Activated naive CD4-positive, alpha-beta T cell treated with anti-CD3 and anti-CD28 coated beads for 36 hours (primary cell): ENCODE results near the gene KPNA6. TPM values are rescaled to one million over a fixed set of nuclear protein-coding genes. Genes with fewer than 3 reads are reported as not detected.
A peak's percentile ranks its signal among the peaks of the same experiment; 100 is the strongest.
"Not testable (repeated sequence)": the region's sequence is repeated elsewhere in the genome, so short reads cannot be mapped to it uniquely, and the experiment has no call there.

Experiments used
- CTCF ChIA-PET: fragments of 350-600 bp; sonication (Branson Sonifier 250); formaldehyde crosslinking; loops from one replicate; lab custom pipeline; 2021; ENCODE audit warnings: antibody characterized with exemption; lab: Charles Lee
- DNase-seq: peaks from one replicate; pipeline ENCODE4 v3.0.0-alpha.2; 2020
- H3K27ac Mint-ChIP-seq: one replicate; pipeline ENCODE4 v1.8.0; 2021; ENCODE audit warnings: mild to moderate bottlenecking, mixed read lengths
- H3K27me3 Mint-ChIP-seq: one replicate; pipeline ENCODE4 v1.8.0; 2021; ENCODE audit warnings: low read depth, mixed read lengths
- H3K36me3 Mint-ChIP-seq: one replicate; pipeline ENCODE4 v1.8.0; 2021; ENCODE audit warnings: low read depth, mixed read lengths
- H3K4me1 Mint-ChIP-seq: one replicate; pipeline ENCODE4 v1.8.0; 2021; ENCODE audit warnings: low read depth, mixed read lengths
- H3K4me3 Mint-ChIP-seq: one replicate; pipeline ENCODE4 v1.8.0; 2021; ENCODE audit warnings: mild to moderate bottlenecking, moderate library complexity, mixed read lengths
- H3K9me3 Mint-ChIP-seq: one replicate; pipeline ENCODE4 v1.8.0; 2021; ENCODE audit warnings: mixed read lengths
- intact Hi-C: fragments of 100-400 bp; cut with micrococcal nuclease; formaldehyde crosslinking; loops from one replicate; pipeline ENCODE4 v1.15.1; 2023
- total RNA-seq, 2 experiments: library from RNA; stranded (reverse); gene quantifications; one replicate each; pipeline ENCODE4 v1.2.3, GENCODE V29; 2021

Gene KPNA6
- 10 to 100 TPM; 74.5 to 75.0 TPM for total RNA-seq

GRCh38 chr1:32107742-32108661, at the start of gene KPNA6:
Gene KPNA6, plus strand, starts transcription at chr1:32108056. Its CDS starts 75 bp downstream, at chr1:32108131.
- no peaks in the 10 kb centered on the region for H3K9me3 Mint-ChIP-seq
- H3K4me3 Mint-ChIP-seq: peak within 1 kb of the TSS; percentile 99
- intact Hi-C loops: loop anchor here (1.0 to 5.0 kb wide), 4 partner anchors 36 to 544 kb away; partner anchors contain the start of genes RBBP4, TMEM39B, TXLNA and ZBTB8OS
- CTCF ChIA-PET: interaction anchor here (0.5 to 2.3 kb wide), 13 partner anchors 10 to 263 kb away, joined by 3 to 12 read pairs (median 3); no protein-coding TSS in a partner anchor
- peaks cover 42% of the 10 kb centered on the region for H3K4me1 Mint-ChIP-seq
- peak; percentile 97 for DNase-seq
- peaks cover 4% of the 10 kb centered on the region for H3K36me3 Mint-ChIP-seq
- no peaks in the 10 kb centered on the region for H3K27me3 Mint-ChIP-seq
- peak within 1 kb of the TSS; percentile 94 for H3K27ac Mint-ChIP-seq

- peaks cover 2% of the 10 kb centered on the region for H3K4me1 Mint-ChIP-seq
- H3K36me3 Mint-ChIP-seq: peaks cover 15% of the 10 kb centered on the region
- no peaks in the 10 kb centered on the region for H3K27me3 Mint-ChIP-seq
- CTCF ChIA-PET: interaction anchor here (0.8 to 1.1 kb wide), 3 partner anchors 11 to 47 kb away, joined by 3 read pairs; no protein-coding TSS in a partner anchor
- no peak for DNase-seq
- no peaks in the 10 kb centered on the region for H3K9me3 Mint-ChIP-seq
- H3K4me3 Mint-ChIP-seq: no peak overlapping the region
- intact Hi-C loops: loop anchor here (5.0 kb wide), 1 partner anchor 244 kb away; the partner anchor contains the start of gene SPOCD1
- peak overlapping the region; percentile 30 for H3K27ac Mint-ChIP-seq
Observed at GRCh38 chr1:32060914-32061313, 46.9 kb upstream of the KPNA6 start.

GRCh38 chr1:32062867-32063230, 45.0 kb upstream of the KPNA6 start:
- intact Hi-C loops: loop anchor here (5.0 kb wide), 1 partner anchor 246 kb away; the partner anchor contains the start of gene SPOCD1
- Mint-ChIP-seq H3K27ac (peak overlapping the region; percentile 61), H3K9me3 (no peaks in the 10 kb centered on the region), H3K4me1 (peaks cover 9% of the 10 kb centered on the region), H3K27me3 (no peaks in the 10 kb centered on the region), H3K4me3 (no peak overlapping the region), H3K36me3 (peaks cover 11% of the 10 kb centered on the region)
- no peak for DNase-seq
- CTCF ChIA-PET: interaction anchor here (0.6 to 2.0 kb wide), 15 partner anchors 9 to 412 kb away, joined by 3 to 13 read pairs (median 3); partner anchors contain the start of gene TMEM39B

GRCh38 chr1:32063261-32063681, 44.6 kb upstream of the KPNA6 start:
- intact Hi-C loops: loop anchor here (5.0 kb wide), 1 partner anchor 246 kb away; the partner anchor contains the start of gene SPOCD1
- H3K9me3 Mint-ChIP-seq: no peaks in the 10 kb centered on the region

GRCh38 chr1:32065613-32066488, 42.0 kb upstream of the KPNA6 start:
- CTCF ChIA-PET: interaction anchor here (0.6 to 1.4 kb wide), 4 partner anchors 10 to 352 kb away, joined by 3 to 5 read pairs (median 3); no protein-coding TSS in a partner anchor
- H3K9me3 Mint-ChIP-seq, H3K36me3 Mint-ChIP-seq, H3K4me3 Mint-ChIP-seq, DNase-seq, H3K27me3 Mint-ChIP-seq, intact Hi-C loops, H3K4me1 Mint-ChIP-seq: not testable (repeated sequence)
- H3K27ac Mint-ChIP-seq: peak overlapping the region; percentile 30

More at GRCh38 chr1:32063261-32063681, 44.6 kb upstream of the KPNA6 start:
- Mint-ChIP-seq H3K27me3 (no peaks in the 10 kb centered on the region), H3K4me3 (no peak overlapping the region), H3K4me1 (peaks cover 9% of the 10 kb centered on the region), H3K27ac (peak overlapping the region; percentile 80), H3K36me3 (peaks cover 9% of the 10 kb centered on the region)
- CTCF ChIA-PET: interaction anchor here (0.6 to 2.0 kb wide), 14 partner anchors 9 to 412 kb away, joined by 3 to 13 read pairs (median 4); partner anchors contain the start of gene TMEM39B
- DNase-seq: no peak

- peaks cover 2% of the 10 kb centered on the region for H3K36me3 Mint-ChIP-seq
- H3K4me1 Mint-ChIP-seq: peaks cover 9% of the 10 kb centered on the region
- H3K9me3 Mint-ChIP-seq: no peaks in the 10 kb centered on the region
- intact Hi-C loops: no loop called here
- H3K27me3 Mint-ChIP-seq: no peaks in the 10 kb centered on the region
- H3K4me3 Mint-ChIP-seq: no peak overlapping the region
- peak; percentile 51 for DNase-seq
- H3K27ac Mint-ChIP-seq: peak overlapping the region; percentile 30
- CTCF ChIA-PET: interaction anchor here (0.6 kb wide), 1 partner anchor 182 kb away, joined by 3 read pairs; no protein-coding TSS in a partner anchor
Observed at GRCh38 chr1:32066489-32066873, 41.4 kb upstream of the KPNA6 start.

GRCh38 chr1:32068957-32069588, 38.8 kb upstream of the KPNA6 start:
- DNase-seq: no peak
- Mint-ChIP-seq H3K4me3 (no peak overlapping the region), H3K27ac (no peak overlapping the region), H3K27me3 (no peaks in the 10 kb centered on the region), H3K4me1 (peaks cover 27% of the 10 kb centered on the region), H3K36me3 (no peaks in the 10 kb centered on the region), H3K9me3 (no peaks in the 10 kb centered on the region)
- CTCF ChIA-PET: interaction anchor here (0.7 kb wide), 1 partner anchor 211 kb away, joined by 4 read pairs; no protein-coding TSS in a partner anchor
- intact Hi-C loops: no loop called here

GRCh38 chr1:32071758-32072621, 35.9 kb upstream of the KPNA6 start:
- H3K9me3 Mint-ChIP-seq: no peaks in the 10 kb centered on the region
- peak overlapping the region; percentile 87 for H3K4me3 Mint-ChIP-seq
- intact Hi-C loops: loop anchor here (1.0 to 10.0 kb wide), 11 partner anchors 36 to 745 kb away; partner anchors contain the start of genes ADGRB2, CCDC28B, KHDRBS1 and KPNA6
- peaks cover 2% of the 10 kb centered on the region for H3K36me3 Mint-ChIP-seq
- peak overlapping the region; percentile 85 for H3K27ac Mint-ChIP-seq
- peak; percentile 74 for DNase-seq
- H3K27me3 Mint-ChIP-seq: no peaks in the 10 kb centered on the region
- CTCF ChIA-PET: interaction anchor here (0.8 to 1.3 kb wide), 3 partner anchors 11 to 143 kb away, joined by 3 read pairs; no protein-coding TSS in a partner anchor
- H3K4me1 Mint-ChIP-seq: peaks cover 30% of the 10 kb centered on the region

- CTCF ChIA-PET: interaction anchor here (0.7 to 3.6 kb wide), 7 partner anchors 10 to 257 kb away, joined by 3 to 12 read pairs (median 3); partner anchors contain the start of gene KPNA6
- Mint-ChIP-seq H3K9me3 (no peaks in the 10 kb centered on the region), H3K27me3 (no peaks in the 10 kb centered on the region), H3K4me1 (peaks cover 32% of the 10 kb centered on the region), H3K27ac (peak within 1 kb of the TSS; percentile 85), H3K4me3 (peak within 1 kb of the TSS; percentile 87), H3K36me3 (peaks cover 6% of the 10 kb centered on the region)
- DNase-seq: peak; percentile 95
- intact Hi-C loops: loop anchor here (1.0 to 10.0 kb wide), 11 partner anchors 36 to 744 kb away; partner anchors contain the start of genes ADGRB2, CCDC28B, KHDRBS1 and KPNA6
Observed at GRCh38 chr1:32072622-32073298, 35.1 kb upstream of the KPNA6 start, which contains the start of gene TMEM39B. Gene TMEM39B, plus strand, starts transcription at chr1:32072939. Its CDS starts 109 bp downstream, at chr1:32073048.
